Astrocyte of the spinal cord (primary cell): ENCODE data around the gene ACOX3.

Experiments used
- DNase-seq: peaks from one replicate; pipeline ENCODE4 v3.0.0; 2011; ENCODE audit warnings: low read depth, low spot score
- H3K4me3 ChIP-seq: 2 replicates; pipeline ENCODE4 v1.5.1; 2011; ENCODE audit warnings: low read depth, mild to moderate bottlenecking, low read length, moderate library complexity
- CTCF ChIP-seq: IDR thresholded peaks from 2 replicates; pipeline ENCODE4 v1.5.1; 2012; ENCODE audit warnings: low read depth, mild to moderate bottlenecking, low read length, inconsistent platforms
- in situ Hi-C: cut with HindIII; loops from 2 replicates; pipeline ENCODE4 v1.10.0; 2017; ENCODE audit warnings: low sequenced_read_pairs

The ACOX3 gene

DNA sequence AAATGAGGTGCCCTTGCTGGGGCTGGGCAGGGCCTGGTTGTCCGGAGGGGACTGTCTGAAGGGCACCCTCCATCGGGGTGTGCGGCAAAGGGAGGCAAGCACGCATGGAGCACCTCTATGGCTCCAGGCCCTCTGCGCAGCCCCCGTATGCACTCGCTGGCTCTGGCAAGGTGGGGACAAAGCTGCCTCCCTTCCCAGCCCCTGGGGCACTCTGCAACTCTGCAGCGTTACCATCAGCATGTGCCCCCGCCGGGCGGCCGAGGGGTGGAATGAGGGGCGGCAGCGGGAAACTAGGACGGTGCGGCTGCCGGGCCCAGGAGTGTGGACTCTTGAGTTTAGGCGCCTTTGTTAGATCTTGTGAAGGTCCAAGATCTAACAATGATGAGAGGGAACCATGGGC lies 26.5 kb upstream of the ACOX3 start:
- in situ Hi-C loops = no loop called here
- no peak for TF ChIP-seq CTCF
- no peak for DNase-seq
- no peak overlapping the region for H3K4me3 ChIP-seq

GRCh38 chr4:8465615-8466611 lies 25.4 kb upstream of the ACOX3 start:
- no peak overlapping the region for H3K4me3 ChIP-seq
- no peak for TF ChIP-seq CTCF
- no peak for DNase-seq
- in situ Hi-C loops = no loop called here

DNA sequence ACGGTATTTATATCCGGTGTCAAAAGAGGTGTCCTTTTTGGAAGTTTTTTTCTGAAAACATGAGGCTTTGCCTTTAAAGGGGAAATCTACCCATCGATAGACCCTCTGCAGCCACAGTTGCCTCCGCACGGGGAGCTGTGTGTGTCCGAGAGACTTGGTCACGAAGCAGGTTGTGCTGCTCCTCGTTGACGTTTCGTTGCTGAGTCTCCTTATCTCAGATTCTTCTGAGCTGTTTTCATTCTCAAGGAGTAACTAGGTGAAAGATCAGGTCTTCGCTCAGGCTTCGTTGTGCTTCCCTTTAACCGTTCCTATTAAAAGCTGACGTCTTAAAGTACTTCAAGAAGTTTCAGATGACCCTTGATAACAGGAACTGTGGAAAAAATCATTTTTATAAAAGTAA lies 23.9 kb upstream of the ACOX3 start:
- DNase-seq = no peak
- no peak for TF ChIP-seq CTCF
- H3K4me3 ChIP-seq = no peak overlapping the region
- in situ Hi-C loops = no loop called here

GRCh38 chr4:8463811-8464210 lies 23.3 kb upstream of the ACOX3 start:
- no peak for DNase-seq
- no peak overlapping the region for H3K4me3 ChIP-seq
- in situ Hi-C loops = no loop called here
- TF ChIP-seq CTCF = no peak

GRCh38 chr4:8461616-8462015 lies 21.1 kb upstream of the ACOX3 start:
- in situ Hi-C loops = no loop called here
- no peak overlapping the region for H3K4me3 ChIP-seq
- DNase-seq = no peak
- TF ChIP-seq CTCF = no peak

DNA sequence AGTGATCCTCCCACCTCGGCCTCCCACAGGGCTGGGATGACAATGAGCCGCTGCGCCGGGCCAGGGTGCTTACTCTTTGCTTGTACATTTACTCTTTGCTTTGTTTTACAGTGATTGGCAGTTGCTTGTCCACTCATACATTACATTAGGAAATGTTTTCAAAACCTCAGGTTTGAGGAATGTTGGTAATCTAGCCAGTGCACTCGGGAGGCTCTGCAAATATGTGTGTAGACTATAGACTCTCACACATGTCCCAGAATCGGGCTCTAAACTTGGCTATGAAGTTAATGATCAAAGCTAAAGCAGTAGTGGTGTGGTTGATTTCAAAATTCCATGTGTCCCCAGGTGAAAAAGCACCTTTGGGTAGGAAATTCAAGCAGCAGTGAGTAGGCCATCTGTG lies 20.6 kb upstream of the ACOX3 start:
- in situ Hi-C loops = no loop called here
- TF ChIP-seq CTCF = no peak
- no peak for DNase-seq

More for the DNA sequence above, 20.6 kb upstream of the ACOX3 start:
- H3K4me3 ChIP-seq = no peak overlapping the region
